Fibroblast of lung (primary cell): Measurements from ENCODE around the gene TMEM154.

Experiments used
- EZH2 ChIP-seq: IDR thresholded peaks from 2 replicates; pipeline ENCODE4 v1.5.1; 2012; ENCODE audit warnings: low read length, control low read depth, mild to moderate bottlenecking; ENCODE audit errors: missing control alignments
- TF ChIP-seq, protein P1 (sequence below), 2 donors: IDR thresholded peaks in 1 of 2; conservative IDR thresholded peaks in 1 of 2; 1 replicate in 1 of 2; 2 replicates in 1 of 2; pipeline ENCODE4 v1.5.1; 2011 to 2012; ENCODE audit warnings: low read length in 2 of 2, control low read depth in 1 of 2, inconsistent platforms in 1 of 2, low read depth in 1 of 2, mild to moderate bottlenecking in 1 of 2

GRCh38 chr4:152610131-152610530 lies 69.7 kb downstream of the TMEM154 start:
- TF ChIP-seq, protein P1, sequence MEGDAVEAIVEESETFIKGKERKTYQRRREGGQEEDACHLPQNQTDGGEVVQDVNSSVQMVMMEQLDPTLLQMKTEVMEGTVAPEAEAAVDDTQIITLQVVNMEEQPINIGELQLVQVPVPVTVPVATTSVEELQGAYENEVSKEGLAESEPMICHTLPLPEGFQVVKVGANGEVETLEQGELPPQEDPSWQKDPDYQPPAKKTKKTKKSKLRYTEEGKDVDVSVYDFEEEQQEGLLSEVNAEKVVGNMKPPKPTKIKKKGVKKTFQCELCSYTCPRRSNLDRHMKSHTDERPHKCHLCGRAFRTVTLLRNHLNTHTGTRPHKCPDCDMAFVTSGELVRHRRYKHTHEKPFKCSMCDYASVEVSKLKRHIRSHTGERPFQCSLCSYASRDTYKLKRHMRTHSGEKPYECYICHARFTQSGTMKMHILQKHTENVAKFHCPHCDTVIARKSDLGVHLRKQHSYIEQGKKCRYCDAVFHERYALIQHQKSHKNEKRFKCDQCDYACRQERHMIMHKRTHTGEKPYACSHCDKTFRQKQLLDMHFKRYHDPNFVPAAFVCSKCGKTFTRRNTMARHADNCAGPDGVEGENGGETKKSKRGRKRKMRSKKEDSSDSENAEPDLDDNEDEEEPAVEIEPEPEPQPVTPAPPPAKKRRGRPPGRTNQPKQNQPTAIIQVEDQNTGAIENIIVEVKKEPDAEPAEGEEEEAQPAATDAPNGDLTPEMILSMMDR (conservative IDR thresholded peaks at IDR 0.05 in 1 of 2, IDR thresholded peaks at IDR 0.05 in 1 of 2; ENCODE audit: low read depth in 1 of 2, low read length in 2 of 2): no peak
- no peak for TF ChIP-seq EZH2
